ENCODE data around the gene PDILT. TPM values are rescaled to one million over a fixed set of nuclear protein-coding genes. Genes with fewer than 3 reads are reported as not detected.

PDILT gene
- total and polyA plus RNA-seq, 9 of the 15 experiments (the other 6 are each of a cell fraction or from before 2014, with no cell fraction given): not detected

DNA sequence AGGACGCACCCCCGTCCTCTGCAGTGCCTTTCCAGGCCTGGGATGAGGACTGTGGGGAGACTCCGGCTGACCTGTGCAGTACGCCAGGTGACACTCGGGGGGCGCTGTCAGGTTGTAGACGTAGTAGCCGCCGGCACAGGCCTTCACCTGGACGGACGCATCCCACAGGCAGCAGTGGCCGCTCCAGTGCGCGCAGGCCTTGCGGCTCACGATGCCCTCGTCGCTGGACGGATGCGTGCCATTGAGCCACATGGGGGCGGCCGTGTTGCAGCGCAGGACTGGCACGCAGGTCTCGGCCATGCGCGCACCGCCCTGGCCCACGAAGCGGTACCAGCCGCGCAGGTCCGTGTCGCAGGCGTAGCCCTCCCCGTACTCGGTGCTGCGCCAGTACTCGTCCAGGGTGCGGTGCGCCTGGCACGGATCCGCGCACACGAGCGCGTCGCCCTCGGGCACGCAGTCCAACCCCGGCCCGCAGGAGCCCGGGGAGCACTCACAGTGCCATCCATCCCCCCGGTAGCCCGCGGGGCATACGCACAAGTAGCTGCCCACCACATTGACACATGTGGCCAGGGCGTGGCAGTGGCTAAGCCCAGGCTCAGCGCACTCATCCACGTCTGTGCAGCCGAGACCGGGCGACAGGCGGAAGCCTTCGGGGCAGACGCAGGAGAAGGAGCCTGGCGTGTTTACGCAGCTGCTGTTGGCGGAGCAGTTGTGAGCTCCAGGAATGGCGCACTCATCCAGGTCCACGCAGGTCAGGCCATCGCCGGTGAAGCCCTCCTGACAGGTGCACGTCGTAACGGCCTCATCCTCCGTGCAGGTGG, 56.0 kb downstream of the PDILT start:
- ATAC-seq: peak; percentile 41; the same call in 2 of the 3 replicates
- no peak overlapping the region for H3K4me3 ChIP-seq
- H3K79me2 ChIP-seq (ENCODE audit: control insufficient read depth, insufficient read depth, low read length): no peaks in the 10 kb centered on the region
- H2AFZ ChIP-seq (ENCODE audit: low read depth, low read length): no peak overlapping the region
- H3K4me2 ChIP-seq (ENCODE audit: insufficient read depth, low read length): no peak overlapping the region
- no peaks in the 10 kb centered on the region for H3K9me1 ChIP-seq (ENCODE audit: control insufficient read depth, insufficient read depth, low read length)
- CTCF ChIA-PET (ENCODE audit: low intra/inter-chr PET ratio): no interaction called here
- peaks cover 0 to 8% of the 10 kb centered on the region in 2 experiments; a peak in 1 of 5 replicates for H3K4me1 ChIP-seq (replicated peaks in 1 of 2; ENCODE audit: control insufficient read depth in 2 of 2, insufficient read depth in 2 of 2, low read length in 2 of 2)
- peaks cover 2 to 19% of the 10 kb centered on the region in 2 experiments; a peak in 3 of 5 replicates for H3K27me3 ChIP-seq (ENCODE audit: control insufficient read depth in 2 of 2, insufficient read depth in 2 of 2, low read length in 2 of 2)
- whole genome bisulfite sequencing (ENCODE audit: insufficient coverage, low coverage, missing lambda C conversion rate): 33% methylated on average over 53 of the region's 77 CpGs
- intact Hi-C loops (cut with micrococcal nuclease) (no loop called here), in situ Hi-C loops (cut with MboI) (no loop called here)
- no peaks in the 10 kb centered on the region for H3K36me3 ChIP-seq (ENCODE audit: control insufficient read depth, insufficient read depth, low read length)
- BruUV-seq (replicated peaks): no TSS peak
- H3K9me3 ChIP-seq (replicated peaks; ENCODE audit: control insufficient read depth, insufficient read depth, low read depth, low read length): no peaks in the 10 kb centered on the region
- DNase-seq (ENCODE audit: extremely low read depth in 1 of 4, low spot score in 3 of 4): peak in 1 of 4 experiments; percentile 12
- no peak for TF ChIP-seq NUFIP1 (IDR thresholded peaks at IDR 0.05; ENCODE audit: partially characterized antibody)
- no peak overlapping the region; a peak in 1 of 4 replicates for H3K9ac ChIP-seq (ENCODE audit: insufficient read depth in 1 of 2, low read depth in 2 of 2, low read length in 2 of 2)
- H3K27ac ChIP-seq (ENCODE audit: extremely low read depth, low read depth, low read length): no peak overlapping the region
- H4K20me1 ChIP-seq (replicated peaks; ENCODE audit: control insufficient read depth, insufficient read depth, low read length): 0 out of 2 replicates have a peak, but pooled peaks cover 6% of the 10 kb centered on the region
- no peak for FAIRE-seq
- POLR2A ChIA-PET: no interaction called here

DNA sequence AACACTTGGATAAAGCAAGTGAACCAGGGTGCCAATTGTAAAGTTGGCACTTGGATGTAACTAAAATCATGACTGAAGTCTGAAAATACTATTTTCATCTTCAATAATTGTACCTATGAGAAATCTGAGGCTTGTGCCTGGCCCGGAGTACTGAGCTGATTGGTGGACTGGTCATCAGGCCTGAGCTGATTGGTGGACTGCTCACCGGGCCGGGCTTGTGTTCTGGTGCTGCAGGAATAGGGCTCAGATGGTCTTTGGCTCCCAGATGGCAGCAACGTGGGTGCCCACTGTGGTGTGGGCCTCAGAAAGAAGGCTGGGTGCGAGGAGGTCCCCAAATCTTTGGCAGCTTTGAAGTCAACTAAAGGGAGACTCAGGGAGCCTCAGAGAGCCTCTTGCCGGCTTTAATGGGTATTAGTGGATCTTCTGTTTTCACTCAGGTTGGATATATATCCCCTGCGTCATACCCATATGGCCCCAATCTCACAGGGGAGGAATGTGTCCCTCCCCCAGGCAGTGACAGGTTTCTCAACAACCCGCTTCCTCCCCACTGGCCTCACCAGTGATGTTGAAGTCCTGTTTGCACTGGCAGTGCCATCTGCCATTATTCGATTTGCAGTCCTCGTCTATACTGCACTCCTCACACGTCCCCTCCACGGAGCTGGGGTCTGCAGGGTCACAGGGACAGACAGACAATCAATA, 56.7 kb downstream of the PDILT start:
- POLR2A ChIA-PET: interaction anchor here (0.6 kb wide), 1 partner anchor 27 kb away, joined by 3 read pairs; no protein-coding TSS in a partner anchor
- peaks cover 0 to 8% of the 10 kb centered on the region in 2 experiments; a peak in 1 of 5 replicates for H3K4me1 ChIP-seq (replicated peaks in 1 of 2; ENCODE audit: control insufficient read depth in 2 of 2, insufficient read depth in 2 of 2, low read length in 2 of 2)
- H3K9me1 ChIP-seq (ENCODE audit: control insufficient read depth, insufficient read depth, low read length): no peaks in the 10 kb centered on the region
- no peaks in the 10 kb centered on the region for H3K9me3 ChIP-seq (replicated peaks; ENCODE audit: control insufficient read depth, insufficient read depth, low read depth, low read length)
- in situ Hi-C loops (cut with MboI) (no loop called here), intact Hi-C loops (cut with micrococcal nuclease) (no loop called here)
- peak in 3 of 4 experiments; percentile 17 to 38 (median 29) for DNase-seq (ENCODE audit: extremely low read depth in 1 of 4, low spot score in 3 of 4)
- H3K27ac ChIP-seq (ENCODE audit: extremely low read depth, low read depth, low read length): no peak overlapping the region
- FAIRE-seq: no peak
- no peaks in the 10 kb centered on the region for H3K79me2 ChIP-seq (ENCODE audit: control insufficient read depth, insufficient read depth, low read length)
- H3K9ac ChIP-seq (ENCODE audit: insufficient read depth in 1 of 2, low read depth in 2 of 2, low read length in 2 of 2): no peak overlapping the region
- H3K4me3 ChIP-seq: no peak overlapping the region
- CTCF ChIA-PET (ENCODE audit: low intra/inter-chr PET ratio): no interaction called here
- H3K4me2 ChIP-seq (ENCODE audit: insufficient read depth, low read length): no peak overlapping the region
- BruUV-seq (replicated peaks): no TSS peak
- 1% methylated on average over 11 of the region's 12 CpGs for WGBS (ENCODE audit: insufficient coverage, low coverage, missing lambda C conversion rate)
- H4K20me1 ChIP-seq (replicated peaks; ENCODE audit: control insufficient read depth, insufficient read depth, low read length): 0 out of 2 replicates have a peak, but pooled peaks cover 6% of the 10 kb centered on the region
- H2AFZ ChIP-seq (ENCODE audit: low read depth, low read length): no peak overlapping the region
- H3K36me3 ChIP-seq (ENCODE audit: control insufficient read depth, insufficient read depth, low read length): no peaks in the 10 kb centered on the region
- H3K27me3 ChIP-seq (ENCODE audit: control insufficient read depth in 2 of 2, insufficient read depth in 2 of 2, low read length in 2 of 2): peaks cover under 1 to 19% of the 10 kb centered on the region in 2 experiments; a peak in 3 of 5 replicates
- no peak for ATAC-seq
- no peak for TF ChIP-seq PHF8 (IDR thresholded peaks at IDR 0.05; ENCODE audit: borderline replicate concordance, low read length)
- TF ChIP-seq STAT5B (CRISPR knock-in tag; IDR thresholded peaks at IDR 0.05): no peak
- TF ChIP-seq ZNF133 (CRISPR knock-in tag; IDR thresholded peaks at IDR 0.05): no peak
- no peak for TF ChIP-seq ZNF174 (CRISPR knock-in tag; IDR thresholded peaks at IDR 0.05)
- no peak for TF ChIP-seq FIP1L1 (IDR thresholded peaks at IDR 0.05; ENCODE audit: low read depth, low read length, poor library complexity, severe bottlenecking)
- no peak for TF ChIP-seq GABPB1 (CRISPR knock-in tag; IDR thresholded peaks at IDR 0.05)
- TF ChIP-seq NCOR1 (IDR thresholded peaks at IDR 0.05): no peak
- TF ChIP-seq, protein P1, sequence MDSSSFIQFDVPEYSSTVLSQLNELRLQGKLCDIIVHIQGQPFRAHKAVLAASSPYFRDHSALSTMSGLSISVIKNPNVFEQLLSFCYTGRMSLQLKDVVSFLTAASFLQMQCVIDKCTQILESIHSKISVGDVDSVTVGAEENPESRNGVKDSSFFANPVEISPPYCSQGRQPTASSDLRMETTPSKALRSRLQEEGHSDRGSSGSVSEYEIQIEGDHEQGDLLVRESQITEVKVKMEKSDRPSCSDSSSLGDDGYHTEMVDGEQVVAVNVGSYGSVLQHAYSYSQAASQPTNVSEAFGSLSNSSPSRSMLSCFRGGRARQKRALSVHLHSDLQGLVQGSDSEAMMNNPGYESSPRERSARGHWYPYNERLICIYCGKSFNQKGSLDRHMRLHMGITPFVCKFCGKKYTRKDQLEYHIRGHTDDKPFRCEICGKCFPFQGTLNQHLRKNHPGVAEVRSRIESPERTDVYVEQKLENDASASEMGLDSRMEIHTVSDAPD (CRISPR knock-in tag; IDR thresholded peaks at IDR 0.05): no peak
- no peak for TF ChIP-seq BDP1 (IDR thresholded peaks at IDR 0.05; ENCODE audit: insufficient read depth, insufficient read length)
- no peak for TF ChIP-seq MEIS2 (IDR thresholded peaks at IDR 0.05; ENCODE audit: partially characterized antibody)
- TF ChIP-seq, protein P2, sequence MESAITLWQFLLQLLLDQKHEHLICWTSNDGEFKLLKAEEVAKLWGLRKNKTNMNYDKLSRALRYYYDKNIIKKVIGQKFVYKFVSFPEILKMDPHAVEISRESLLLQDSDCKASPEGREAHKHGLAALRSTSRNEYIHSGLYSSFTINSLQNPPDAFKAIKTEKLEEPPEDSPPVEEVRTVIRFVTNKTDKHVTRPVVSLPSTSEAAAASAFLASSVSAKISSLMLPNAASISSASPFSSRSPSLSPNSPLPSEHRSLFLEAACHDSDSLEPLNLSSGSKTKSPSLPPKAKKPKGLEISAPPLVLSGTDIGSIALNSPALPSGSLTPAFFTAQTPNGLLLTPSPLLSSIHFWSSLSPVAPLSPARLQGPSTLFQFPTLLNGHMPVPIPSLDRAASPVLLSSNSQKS (CRISPR knock-in tag; IDR thresholded peaks at IDR 0.05): no peak
